Measurements from ENCODE around the gene EMC6. TPM values are rescaled to one million over a fixed set of nuclear protein-coding genes. Genes with fewer than 3 reads are reported as not detected.

EMC6 gene
- total RNA-seq (ENCODE audit: low replicate concordance): 4.9 and 18.9 TPM in 2 replicates

DNA sequence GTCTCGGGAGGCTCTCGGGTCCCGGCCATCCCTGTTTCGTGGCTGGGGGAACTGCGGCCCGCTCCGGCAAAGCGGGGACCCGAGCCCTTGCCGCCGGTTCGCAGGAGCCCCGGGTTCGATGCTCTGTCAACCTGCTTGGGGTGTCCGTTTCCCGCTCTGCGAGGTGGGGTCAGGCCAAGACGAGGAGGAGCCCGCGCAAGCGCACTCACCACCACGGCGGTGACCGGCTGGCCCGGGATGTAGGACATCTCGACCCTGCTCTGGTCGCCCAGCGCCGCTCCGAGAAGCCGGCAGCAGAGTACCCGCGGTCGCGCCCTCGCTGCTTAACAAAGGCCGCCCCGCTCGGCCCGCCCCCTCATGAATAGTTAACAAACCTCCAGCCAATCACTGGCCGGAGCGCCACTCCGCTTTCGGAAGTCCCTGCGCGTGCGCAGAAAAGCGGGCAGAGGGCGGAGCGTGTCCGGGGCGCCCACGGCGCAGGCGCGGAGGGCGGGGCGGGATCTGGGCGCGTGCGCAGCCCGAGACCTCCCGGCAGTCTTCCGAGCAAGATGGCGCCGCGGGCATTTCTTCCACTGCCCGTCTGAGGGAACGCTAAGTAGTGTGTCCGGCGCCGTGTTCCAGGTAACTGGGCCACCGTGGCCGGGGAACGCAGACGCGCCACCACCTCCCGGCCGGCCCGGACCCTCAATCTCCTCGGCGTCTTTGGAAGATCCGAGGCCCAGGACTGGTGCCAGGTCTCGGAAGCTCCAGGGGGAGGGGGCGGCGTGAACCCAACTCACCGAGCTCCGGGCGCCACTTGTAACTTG lies at the start of gene EMC6, which contains the start of gene TAX1BP3:
TSS of gene EMC6 (plus strand) at position 534 of the 806 bp plus-strand sequence. CDS start 335 bp downstream, outside the sequence.
TSS of gene TAX1BP3 (minus strand) at position 300 of the 806 bp plus-strand sequence. CDS start at position 248, 52 bp downstream.

DNA sequence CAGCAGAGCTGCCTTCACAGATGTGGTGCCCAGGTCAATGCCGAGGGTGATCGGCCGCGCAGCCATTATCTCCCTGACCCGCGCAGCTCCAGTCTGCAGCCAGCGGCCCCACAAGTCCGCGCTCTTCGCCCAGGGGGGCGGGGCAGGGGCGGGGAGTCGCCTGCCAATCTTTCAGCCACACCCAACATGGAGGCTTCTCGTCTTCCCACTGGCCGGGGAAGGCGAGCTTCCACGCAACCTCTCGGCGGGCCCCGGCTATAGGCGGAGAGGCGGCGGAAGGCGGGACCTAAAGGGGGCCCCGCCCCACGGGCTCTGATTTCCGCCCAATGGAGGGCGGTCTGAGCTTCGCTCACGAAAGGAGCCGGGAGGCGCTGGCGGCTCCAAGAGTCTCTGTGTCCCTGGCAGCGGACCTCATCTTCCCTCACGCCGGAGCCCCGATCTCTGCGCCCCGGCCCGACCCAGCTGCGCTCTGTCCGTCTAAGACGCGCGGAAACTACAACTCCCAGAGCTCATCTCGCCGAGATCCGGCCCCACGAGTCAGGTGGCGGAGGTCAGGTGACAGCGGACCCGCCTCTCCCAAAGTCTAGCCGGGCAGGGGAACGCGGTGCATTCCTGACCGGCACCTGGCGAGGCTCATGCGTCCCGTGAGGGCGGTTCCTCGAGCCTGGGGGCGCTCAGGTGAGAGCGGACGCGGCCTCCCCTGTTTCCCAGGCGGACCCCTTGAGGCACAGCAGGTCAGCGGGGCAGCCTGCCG lies 32.3 kb upstream of the EMC6 start, which contains the start of the genes CTNS and SHPK:
TSS of gene CTNS (plus strand) at position 607 of the 754 bp plus-strand sequence. CDS start 3,447 bp downstream, outside the sequence.
TSS of gene SHPK (minus strand) at position 97 of the 754 bp plus-strand sequence. CDS start at position 66, 31 bp downstream.

DNA sequence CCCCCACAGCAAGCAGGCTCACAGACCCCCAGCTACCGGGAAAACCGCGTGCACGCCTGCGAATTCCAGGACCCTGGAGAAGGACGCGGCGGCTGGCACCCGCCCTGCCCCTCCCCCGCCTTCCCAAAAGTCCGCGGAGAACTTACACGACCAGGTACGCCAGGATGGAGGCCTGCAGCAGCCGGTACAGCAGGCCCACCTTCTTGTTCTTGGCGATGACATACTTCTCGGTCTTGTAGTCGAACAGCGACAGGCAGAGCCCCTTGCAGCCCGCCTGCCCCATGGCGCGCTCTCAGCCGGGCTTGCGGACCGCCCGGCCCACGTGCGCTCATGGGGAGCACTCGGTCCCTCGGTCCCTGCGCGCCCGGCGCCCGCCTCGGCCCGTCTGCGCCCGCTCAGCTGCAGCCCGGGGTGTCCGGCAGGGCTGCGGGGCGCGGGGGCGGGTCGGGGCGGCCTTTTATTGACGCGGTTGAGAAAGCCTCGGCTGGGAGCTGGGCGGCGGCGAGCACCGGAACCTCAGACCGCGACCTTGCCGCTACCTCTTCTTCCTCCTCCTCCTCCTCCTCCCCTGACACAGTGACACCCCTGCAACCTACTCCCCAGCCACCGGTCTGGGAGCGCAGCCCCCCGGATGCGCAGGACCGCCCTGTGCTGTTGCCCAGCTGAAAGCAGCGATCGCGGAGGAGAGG lies 27.3 kb downstream of the EMC6 start, which contains the start of gene P2RX5:
TSS of gene P2RX5 (minus strand) at position 433 of the 689 bp plus-strand sequence. CDS start at position 283, 150 bp downstream.

Other genes starting within 250 kb of the EMC6 start
- not detected in 2 replicates for gene OR1E2, start 235.0 kb upstream of the EMC6 start, total RNA-seq (ENCODE audit: low replicate concordance)
- not detected in 2 replicates for gene SPATA22, start 197.0 kb upstream of the EMC6 start, total RNA-seq (ENCODE audit: low replicate concordance)
- gene ASPA, start 192.8 kb upstream of the EMC6 start, total RNA-seq (ENCODE audit: low replicate concordance): 2.9 TPM in 1 of 2 replicates, not detected in the other
- gene TRPV3, start 111.0 kb upstream of the EMC6 start, total RNA-seq (ENCODE audit: low replicate concordance): 0.23 and 1.8 TPM in 2 replicates
- 0.60 and 1.8 TPM in 2 replicates for gene TRPV1, start 59.4 kb upstream of the EMC6 start, total RNA-seq (ENCODE audit: low replicate concordance)
- gene SHPK, start 32.6 kb upstream of the EMC6 start, total RNA-seq (ENCODE audit: low replicate concordance): 10.4 and 11.6 TPM in 2 replicates
- gene CTNS, start 32.1 kb upstream of the EMC6 start, total RNA-seq (ENCODE audit: low replicate concordance): 14.7 and 18.4 TPM in 2 replicates
- 81.9 and 210 TPM in 2 replicates for gene TAX1BP3, start 234 bp upstream of the EMC6 start, total RNA-seq (ENCODE audit: low replicate concordance)
- 0.38 TPM in 1 of 2 replicates, not detected in the other for gene P2RX5, start 27.3 kb downstream of the EMC6 start, total RNA-seq (ENCODE audit: low replicate concordance)
- 0.23 and 1.8 TPM in 2 replicates for gene HASPIN, start 55.1 kb downstream of the EMC6 start, total RNA-seq (ENCODE audit: low replicate concordance)
- 15.4 and 23.8 TPM in 2 replicates for gene ITGAE, start 132.4 kb downstream of the EMC6 start, total RNA-seq (ENCODE audit: low replicate concordance)
- gene NCBP3, start 177.4 kb downstream of the EMC6 start, total RNA-seq (ENCODE audit: low replicate concordance): 10.5 and 15.7 TPM in 2 replicates
- gene CAMKK1, start 224.2 kb downstream of the EMC6 start, total RNA-seq (ENCODE audit: low replicate concordance): 2.3 and 5.6 TPM in 2 replicates
- under 0.01 and 1.3 TPM in 2 replicates for gene P2RX1, start 247.7 kb downstream of the EMC6 start, total RNA-seq (ENCODE audit: low replicate concordance)

Measured in smooth muscle cell of the coronary artery (primary cell).